Activated T-cell treated with anti-CD3 and anti-CD28 coated beads, Interleukin-2, amount 50 U/mL, for 1 hour (primary cell): ENCODE data around the gene RNF112.

Experiments
- DNase-seq: peaks from one replicate; pipeline ENCODE4 v3.0.0-alpha.2; 2020

RNF112 gene

DNA sequence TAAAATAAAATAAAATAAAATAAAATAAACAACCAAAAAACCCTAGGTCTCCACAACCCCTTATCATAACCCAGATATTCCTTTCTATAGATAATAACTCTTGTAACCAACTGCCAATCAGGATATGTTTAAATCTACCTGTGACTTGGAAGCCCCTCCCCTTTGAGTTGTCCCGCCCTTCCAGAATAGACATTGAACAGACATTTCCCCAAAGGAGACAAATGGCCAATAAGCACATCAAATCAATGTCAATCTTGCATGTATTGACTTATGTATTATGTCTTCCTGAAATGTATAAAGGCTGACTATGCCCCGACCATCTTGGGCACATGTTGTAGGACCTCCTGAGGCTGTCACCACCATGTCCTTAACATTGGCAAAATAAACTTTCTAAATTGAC is 34.2 kb upstream of the RNF112 start:
- no peak for DNase-seq

DNA sequence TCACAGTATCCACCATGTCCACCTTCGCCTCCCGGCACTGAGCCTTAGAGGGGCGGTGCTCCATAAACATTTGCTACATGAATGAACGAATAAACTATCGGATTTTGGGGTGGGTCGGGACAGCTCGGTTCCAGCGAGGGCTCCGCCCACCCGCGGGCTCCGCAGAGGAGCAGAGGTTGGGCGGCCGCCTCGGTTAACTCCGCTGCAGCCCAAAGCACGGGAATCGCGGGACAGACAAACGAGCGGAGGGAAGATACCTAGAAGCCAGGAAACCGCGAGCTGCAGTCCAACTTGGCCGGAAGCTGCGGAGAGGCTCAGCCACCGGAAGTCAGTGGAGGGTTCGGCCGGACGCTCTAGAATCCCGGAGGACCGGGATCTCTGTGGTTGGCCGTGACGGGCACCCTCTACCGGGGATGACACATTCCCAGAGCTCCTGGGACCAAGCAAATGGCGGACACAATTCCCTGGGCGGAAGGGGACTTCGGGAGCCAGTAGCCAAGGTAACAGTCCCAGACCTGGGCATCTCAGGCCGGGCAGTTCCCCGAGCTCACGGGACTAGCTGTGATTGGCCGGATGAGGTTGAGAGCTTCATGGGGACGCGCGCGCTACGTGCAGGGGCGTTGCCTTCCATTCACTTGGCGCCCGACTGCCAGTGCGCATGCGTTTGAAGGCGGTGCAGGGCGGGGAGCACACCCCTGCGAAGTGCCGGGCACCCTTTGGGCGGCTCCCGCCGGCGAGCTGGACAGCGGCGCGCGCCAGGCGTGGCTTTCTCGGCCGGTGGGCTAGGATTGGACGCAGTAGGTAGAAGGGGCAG is 33.2 kb upstream of the RNF112 start:
- DNase-seq = peak; percentile 90

DNA sequence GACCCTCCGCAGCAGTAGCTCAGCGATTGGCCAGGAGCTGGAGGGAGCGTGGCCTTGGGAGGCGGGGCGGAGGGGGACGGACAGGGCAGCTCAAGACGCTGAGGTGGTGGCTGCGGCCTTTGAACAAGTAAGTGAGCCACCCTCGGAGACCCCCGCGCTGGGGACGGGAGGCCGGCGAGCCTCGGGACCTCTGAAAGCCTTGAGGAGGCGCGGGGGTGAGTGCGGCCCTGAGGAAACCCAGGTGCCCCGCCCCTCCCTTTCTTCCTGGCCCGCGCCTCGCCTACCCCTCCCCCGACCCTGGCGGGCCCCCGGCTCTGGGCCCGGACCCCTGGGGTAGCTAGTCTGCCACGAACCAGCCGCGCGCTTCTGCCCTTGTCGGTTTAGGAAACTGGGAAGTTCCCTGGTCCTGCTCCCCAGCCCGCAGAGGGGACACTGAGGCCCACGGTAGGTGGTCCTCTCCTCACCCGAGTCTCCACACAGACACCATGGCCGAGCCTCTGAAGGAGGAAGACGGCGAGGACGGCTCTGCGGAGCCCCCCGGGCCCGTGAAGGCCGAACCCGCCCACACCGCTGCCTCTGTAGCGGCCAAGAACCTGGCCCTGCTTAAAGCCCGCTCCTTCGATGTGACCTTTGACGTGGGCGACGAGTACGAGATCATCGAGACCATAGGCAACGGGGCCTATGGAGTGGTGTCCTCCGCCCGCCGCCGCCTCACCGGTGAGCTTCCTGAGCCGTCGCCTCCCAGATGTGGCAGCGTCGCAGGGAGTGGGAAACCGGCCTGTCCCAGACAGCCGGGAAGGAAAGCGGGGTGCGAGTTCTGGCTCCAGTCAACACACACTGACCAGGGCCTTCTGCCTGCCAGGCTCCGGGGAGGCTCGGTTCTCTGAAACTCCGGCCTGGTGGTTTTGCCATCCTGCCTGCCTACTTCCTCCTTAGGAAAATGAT is 32.3 kb upstream of the RNF112 start, which contains the start of gene MAPK7:
Gene MAPK7 (plus strand): TSS at position 83 of the 945 bp plus-strand sequence. CDS start 403 bp downstream, at position 486.
- no peak for DNase-seq

DNA sequence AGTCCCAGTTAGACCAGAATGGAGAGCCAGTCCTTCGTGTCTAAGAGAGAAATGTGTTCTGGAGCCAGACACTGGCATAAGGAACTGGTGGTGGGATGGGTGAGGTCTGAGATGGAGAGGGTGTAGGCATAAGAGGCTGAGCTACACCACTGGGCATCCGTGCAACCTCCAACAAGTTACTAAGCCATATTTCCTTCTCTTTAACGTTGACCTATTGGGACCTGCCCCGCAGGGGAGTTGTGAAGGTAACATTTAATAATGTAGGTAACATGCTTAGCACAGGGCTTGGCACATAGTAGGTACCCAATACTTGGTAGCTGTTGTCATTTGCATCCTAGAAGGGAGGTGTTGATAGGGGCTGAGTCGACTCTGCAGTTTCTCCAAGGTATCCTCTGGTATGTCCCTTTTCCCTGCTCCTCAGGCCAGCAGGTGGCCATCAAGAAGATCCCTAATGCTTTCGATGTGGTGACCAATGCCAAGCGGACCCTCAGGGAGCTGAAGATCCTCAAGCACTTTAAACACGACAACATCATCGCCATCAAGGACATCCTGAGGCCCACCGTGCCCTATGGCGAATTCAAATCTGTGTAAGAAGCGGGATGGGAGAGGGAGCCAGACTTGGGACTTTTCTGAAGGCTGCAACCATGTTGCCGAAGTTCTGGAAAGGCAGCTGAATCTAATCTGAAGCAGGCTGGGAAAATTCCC is 31.5 kb upstream of the RNF112 start:
- DNase-seq = no peak

DNA sequence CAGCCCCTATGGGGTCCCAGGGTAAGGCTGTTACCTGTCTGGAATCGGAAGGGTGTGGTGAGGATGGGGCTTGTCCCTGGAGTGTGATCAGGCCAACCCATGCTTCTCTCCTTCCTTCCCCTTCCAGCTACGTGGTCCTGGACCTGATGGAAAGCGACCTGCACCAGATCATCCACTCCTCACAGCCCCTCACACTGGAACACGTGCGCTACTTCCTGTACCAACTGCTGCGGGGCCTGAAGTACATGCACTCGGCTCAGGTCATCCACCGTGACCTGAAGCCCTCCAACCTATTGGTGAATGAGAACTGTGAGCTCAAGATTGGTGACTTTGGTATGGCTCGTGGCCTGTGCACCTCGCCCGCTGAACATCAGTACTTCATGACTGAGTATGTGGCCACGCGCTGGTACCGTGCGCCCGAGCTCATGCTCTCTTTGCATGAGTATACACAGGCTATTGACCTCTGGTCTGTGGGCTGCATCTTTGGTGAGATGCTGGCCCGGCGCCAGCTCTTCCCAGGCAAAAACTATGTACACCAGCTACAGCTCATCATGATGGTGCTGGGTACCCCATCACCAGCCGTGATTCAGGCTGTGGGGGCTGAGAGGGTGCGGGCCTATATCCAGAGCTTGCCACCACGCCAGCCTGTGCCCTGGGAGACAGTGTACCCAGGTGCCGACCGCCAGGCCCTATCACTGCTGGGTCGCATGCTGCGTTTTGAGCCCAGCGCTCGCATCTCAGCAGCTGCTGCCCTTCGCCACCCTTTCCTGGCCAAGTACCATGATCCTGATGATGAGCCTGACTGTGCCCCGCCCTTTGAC is 30.3 kb upstream of the RNF112 start:
- DNase-seq = no peak

DNA sequence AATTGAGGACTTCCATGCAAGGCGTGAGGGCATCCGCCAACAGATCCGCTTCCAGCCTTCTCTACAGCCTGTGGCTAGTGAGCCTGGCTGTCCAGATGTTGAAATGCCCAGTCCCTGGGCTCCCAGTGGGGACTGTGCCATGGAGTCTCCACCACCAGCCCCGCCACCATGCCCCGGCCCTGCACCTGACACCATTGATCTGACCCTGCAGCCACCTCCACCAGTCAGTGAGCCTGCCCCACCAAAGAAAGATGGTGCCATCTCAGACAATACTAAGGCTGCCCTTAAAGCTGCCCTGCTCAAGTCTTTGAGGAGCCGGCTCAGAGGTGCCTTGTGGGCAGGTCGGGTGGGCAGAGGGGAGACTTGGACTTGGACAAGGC is 29.7 kb upstream of the RNF112 start:
- DNase-seq = no peak

DNA sequence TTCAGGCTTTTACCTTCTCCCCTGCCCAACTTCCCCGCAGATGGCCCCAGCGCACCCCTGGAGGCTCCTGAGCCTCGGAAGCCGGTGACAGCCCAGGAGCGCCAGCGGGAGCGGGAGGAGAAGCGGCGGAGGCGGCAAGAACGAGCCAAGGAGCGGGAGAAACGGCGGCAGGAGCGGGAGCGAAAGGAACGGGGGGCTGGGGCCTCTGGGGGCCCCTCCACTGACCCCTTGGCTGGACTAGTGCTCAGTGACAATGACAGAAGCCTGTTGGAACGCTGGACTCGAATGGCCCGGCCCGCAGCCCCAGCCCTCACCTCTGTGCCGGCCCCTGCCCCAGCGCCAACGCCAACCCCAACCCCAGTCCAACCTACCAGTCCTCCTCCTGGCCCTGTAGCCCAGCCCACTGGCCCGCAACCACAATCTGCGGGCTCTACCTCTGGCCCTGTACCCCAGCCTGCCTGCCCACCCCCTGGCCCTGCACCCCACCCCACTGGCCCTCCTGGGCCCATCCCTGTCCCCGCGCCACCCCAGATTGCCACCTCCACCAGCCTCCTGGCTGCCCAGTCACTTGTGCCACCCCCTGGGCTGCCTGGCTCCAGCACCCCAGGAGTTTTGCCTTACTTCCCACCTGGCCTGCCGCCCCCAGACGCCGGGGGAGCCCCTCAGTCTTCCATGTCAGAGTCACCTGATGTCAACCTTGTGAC is 29.1 kb upstream of the RNF112 start:
- DNase-seq = no peak

DNA sequence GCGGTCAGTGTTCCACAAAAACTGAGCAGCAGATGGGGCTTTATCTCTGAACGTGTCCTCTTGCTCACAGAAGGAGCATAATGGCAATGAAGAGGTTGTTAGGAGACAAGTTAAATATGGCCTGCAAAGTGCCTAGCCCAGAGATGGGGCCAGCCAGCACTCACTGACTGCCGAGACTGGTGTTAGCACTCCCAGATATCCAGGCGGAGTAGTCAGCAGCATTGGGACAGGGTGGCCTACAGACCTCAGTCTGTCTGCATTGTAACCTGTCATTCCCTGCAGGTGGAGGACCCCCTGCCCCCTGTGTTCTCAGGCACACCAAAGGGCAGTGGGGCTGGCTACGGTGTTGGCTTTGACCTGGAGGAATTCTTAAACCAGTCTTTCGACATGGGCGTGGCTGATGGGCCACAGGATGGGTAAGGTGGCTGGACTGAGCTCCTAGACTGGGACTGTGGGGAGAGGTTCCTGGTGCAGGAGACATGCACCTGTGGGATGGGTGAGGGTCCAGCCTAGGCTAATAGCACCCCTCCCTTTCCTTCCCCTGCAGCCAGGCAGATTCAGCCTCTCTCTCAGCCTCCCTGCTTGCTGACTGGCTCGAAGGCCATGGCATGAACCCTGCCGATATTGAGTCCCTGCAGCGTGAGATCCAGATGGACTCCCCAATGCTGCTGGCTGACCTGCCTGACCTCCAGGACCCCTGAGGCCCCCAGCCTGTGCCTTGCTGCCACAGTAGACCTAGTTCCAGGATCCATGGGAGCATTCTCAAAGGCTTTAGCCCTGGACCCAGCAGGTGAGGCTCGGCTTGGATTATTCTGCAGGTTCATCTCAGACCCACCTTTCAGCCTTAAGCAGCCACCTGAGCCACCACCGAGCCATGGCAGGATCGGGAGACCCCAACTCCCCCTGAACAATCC is 28.2 kb upstream of the RNF112 start:
- DNase-seq = no peak

DNA sequence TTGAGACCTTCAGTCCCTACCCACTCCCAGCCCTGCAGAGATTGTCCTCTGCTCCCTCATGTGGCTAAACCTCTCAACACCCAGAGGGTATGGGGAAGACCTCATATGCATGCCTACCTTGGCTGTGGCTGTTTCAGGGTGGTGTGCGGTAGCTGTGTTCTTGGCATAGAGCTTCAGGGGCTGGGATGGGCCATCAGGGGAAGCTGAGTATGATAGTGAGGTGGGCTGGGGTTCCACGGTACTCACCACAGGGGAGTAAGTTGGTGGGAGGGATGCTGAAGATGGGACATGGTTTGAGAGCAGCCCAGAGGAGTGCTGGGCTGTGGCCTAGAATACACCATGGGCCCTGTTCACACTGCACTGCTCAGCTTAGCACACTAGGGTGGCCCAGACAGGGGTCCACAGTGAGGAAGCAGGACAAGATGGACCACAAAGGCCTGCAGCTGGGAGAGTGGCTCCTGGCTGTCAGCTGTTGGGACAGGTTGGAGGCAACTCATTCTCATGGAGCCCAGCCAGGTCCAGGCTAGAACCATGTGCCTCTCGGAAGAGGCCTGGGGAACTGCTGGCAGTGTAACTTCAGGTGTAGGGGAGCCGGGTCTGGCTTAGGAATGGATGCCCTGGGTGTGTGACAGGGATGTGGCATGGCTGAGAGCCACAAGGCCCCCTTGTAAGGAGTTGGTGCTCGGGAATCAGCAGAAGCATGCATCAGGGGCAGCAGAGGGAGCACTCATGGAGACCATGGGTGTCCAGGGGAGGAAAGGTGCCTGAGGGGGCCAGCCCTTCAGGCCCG is 27.2 kb upstream of the RNF112 start:
- no peak for DNase-seq

DNA sequence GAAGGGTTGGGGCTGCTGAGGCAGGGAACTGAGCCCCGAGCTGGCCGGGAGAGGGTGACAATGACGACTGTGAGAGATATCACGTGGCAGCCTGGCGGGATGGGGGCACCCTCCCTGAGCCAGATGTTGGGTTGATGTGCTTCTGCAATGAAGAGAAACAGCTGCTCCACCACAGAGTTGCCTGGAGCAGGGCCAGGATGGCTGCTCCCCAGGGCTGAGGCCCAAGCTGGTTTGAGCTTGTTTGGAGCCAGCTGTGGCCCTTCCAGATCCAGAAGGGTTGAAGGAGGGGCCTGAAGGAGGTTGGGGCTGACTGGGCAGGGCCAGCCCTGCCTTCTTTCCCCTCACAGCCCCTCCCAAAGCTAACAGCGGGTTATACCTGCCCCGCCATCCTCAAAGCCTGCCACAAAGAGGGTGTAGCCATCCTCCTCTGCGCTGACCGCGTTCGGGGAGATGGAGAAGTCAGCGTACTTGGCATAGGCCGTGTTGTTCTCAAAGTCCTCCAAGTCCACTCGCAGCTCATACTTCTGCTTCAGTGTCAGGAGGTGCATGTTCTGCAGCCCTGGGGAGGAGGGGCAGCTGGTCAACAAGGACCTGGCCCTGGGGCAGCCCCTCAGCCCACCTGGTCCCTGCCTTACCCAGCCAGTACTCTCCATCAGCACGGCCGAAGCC is 26.2 kb upstream of the RNF112 start:
- DNase-seq = no peak

DNA sequence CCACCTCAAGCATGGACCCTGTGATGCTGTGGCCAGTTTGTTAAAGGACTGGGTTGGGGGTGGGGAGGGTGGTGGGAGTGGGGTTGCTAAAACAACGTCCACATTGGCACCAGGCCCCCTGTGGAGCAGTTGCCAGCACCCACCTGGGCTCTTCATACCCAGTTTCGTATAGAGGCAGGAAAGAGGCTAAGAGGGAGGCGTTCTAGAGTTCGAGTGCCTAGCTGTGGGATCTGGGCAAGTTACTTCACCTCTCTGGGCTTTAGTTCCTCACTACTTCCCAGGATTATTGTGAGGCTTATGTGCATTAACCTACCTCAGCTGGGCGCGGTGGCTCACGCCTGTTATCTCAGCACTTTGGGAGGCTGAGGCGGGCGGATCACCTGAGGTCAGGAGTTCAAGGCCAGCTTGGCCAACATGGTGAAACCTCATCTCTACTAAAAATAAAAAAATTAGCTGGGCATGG is 25.5 kb upstream of the RNF112 start:
- no peak for DNase-seq

DNA sequence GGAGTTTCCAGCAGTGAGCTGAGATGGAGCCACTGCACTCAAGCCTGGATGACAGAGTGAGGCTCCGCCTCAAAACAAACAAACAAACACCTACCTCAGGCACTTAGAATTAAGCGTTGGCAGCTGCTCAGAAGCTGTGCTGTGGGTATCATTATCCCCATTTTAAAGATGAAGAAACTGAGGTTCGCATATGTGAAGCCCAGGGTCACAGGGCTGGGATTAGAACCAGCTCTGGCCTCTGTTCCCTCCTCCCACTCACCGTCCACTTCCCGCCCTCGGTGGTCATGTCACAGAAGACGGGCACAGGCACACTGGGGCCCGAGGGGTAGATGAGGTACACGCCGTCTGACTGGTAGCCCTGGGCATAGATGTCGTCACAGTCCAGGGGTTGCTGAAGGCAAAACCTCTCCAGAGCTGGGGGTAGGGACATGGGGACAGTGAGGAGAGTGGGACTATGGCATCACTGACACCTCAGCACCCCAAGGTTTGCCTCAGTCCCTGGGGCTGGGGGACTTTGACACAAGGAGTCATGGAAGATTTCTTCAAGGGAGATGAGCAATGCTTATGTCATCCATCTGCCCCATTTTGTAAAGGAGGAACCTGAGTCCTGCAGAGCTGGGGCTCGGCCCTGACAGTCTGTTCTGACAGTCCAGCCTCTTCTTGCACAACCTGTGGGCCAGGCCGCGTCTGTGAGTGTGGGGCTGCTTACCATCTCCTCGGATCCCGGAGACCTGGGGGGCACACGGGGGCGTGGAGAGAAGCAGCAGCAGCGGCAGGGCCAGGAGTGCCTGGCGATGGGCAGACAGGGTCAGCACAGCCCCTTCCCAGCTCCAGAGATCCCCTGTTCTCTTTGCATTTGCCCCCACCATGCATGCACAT is 24.7 kb upstream of the RNF112 start:
- no peak for DNase-seq

DNA sequence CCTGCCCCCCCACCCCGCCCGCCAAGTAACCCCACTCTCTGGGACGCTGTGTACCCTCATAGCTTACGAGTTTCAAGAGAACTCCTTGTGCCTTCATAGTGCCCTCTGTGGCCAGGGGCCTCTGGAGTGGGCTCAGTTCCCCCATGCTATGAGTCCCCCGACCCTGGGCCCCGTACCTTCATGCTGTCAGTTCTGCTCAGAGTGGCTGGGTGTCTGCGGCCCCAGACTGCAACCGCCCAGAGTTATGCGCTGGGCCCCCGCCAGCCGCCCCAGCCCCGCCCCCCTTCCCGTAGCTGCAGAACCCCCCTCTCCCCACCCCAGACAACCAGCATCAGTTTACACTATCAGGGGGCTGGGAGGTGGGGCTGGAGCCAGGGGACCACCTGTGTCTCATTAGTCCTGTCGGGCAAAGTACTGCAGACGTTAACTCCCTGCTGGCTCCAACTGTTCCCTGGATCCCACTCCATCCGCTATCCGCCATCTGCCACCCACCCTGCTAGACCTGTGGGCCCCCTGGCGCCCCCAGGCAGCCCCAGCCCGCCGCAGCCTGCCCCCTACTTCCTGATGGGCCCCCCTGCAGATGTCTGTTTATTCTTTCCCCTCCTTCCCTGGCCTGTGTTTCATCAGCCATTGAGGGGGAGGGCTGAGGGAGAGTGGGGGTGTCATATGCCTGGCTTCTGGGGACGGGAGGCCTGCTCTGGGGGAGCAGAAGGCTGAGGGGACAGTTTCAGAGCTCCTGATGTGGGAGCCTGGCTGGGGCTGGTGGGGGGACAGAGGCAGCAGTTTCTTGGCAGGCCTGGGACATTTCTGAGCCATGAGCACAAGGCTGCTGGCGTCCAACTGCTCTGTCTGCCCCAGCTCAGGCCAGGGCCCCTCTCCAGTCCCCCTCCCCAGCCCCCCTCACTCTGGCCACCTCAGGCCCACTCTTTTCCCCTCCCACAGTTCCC is 23.8 kb upstream of the RNF112 start, which contains the start of gene MFAP4:
Gene MFAP4 (minus strand): TSS at position 217 of the 947 bp plus-strand sequence. CDS start 35 bp downstream, at position 182.
- DNase-seq = no peak

DNA sequence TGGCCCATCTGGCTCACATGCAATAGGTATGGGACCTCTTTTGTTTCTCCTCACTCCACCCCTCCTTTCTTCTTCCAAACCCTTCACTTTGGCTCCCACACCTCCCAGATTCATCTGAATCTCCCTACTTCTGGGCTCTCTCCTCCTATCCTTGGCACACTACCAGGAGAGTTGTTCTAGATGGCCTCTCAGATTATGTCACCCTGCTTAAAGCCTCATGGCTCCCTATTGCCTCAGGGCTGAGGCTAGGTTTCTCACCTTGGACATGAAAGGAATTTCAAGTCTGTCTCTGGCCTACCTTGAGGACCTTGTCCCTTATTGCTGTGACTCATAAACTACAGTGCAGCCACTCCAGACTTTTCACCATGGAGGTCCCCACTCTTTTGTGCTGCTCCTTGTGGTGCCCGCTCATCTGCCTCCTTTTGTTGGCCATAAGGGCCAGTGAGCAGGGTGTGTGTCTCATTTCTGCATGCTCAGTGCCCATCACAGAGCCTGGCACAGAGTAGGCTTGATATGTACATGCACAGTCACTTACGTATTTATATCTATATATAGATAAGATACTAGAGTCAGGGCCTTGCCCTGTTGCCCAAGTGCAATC is 23.0 kb upstream of the RNF112 start:
- no peak for DNase-seq

DNA sequence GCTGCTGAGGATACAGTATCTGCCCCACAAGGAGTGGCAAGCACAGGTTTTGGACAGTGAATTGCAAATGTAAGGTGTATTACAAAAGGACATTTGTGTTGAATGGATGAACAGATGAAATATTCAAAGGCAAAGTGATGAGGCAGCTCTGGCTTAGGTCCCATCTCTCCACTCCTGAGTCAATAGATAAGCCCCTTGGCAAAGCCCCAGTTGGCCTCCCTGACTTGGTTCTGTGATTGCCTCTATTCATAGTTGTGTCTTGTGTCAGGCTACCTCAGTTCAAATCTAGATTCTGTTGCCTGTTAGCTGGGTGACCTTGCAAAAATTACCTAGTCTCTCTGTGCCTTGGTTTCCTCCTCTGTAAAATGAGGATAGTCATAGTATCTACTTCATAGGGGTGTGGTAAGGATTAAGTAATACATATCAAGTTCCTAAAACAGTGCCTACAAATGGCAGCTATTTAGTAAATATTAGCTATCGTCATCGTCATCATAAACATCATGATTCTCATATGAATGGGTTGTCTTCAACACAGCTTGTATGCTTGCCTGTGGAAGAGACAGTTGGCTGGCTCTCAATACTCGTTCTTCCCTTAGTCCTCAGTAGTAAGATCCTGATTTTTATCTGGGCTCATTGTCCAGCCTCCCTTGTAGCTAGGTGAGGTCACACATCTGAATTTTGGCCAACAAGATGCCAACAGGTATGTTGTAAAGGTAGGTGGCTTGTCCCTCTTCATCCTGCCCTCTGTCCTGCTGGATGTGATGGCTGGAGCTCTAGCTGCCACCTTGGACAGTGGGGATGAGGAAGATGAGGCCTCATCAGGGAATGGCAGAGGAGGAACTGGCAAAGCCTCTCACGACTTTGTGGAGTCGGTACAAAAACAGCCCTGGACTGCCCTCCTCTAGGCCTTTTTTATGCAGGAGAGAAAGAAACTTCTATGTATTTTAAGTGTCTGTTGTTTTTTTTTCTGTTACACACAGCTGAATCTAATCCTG is 21.9 kb upstream of the RNF112 start:
- DNase-seq = no peak
